Neural cell (in vitro differentiated cells): ENCODE measurements around the gene GPR21. TPM values are rescaled to one million over a fixed set of nuclear protein-coding genes. Genes with fewer than 3 reads are reported as not detected.

Experiments
- H2AFZ ChIP-seq: fragments of 200-600, 300-800 bp; sonication (generic), shearing (Covaris generic); 2 replicates; pipeline ENCODE4 v1.6.0; 2014; ENCODE audit warnings: low read depth, mild to moderate bottlenecking, antibody characterized with exemption, low read length, moderate library complexity
- H3F3A ChIP-seq: fragments of 200-600 bp; shearing (Covaris generic); 2 replicates; pipeline ENCODE4 v1.6.1; 2016; ENCODE audit warnings: mild to moderate bottlenecking, moderate library complexity, mixed read lengths, antibody characterized with exemption, low read length; ENCODE audit not compliant: insufficient read depth, poor library complexity, severe bottlenecking
- H3K27ac ChIP-seq: fragments of 200-600, 300-800 bp; sonication (generic), shearing (Covaris generic); 2 replicates; pipeline ENCODE4 v1.5.1; 2014; ENCODE audit warnings: mild to moderate bottlenecking, low read length, moderate library complexity
- H3K27me3 ChIP-seq: fragments of 300-800, 200-600 bp; sonication (generic), shearing (Covaris generic); 2 replicates; pipeline ENCODE4 v1.6.0; 2014; ENCODE audit warnings: mild to moderate bottlenecking, low read depth, low read length, moderate library complexity; ENCODE audit not compliant: insufficient read depth
- H3K36me3 ChIP-seq: fragments of 300-800, 200-600 bp; sonication (generic), shearing (Covaris generic); 2 replicates; pipeline ENCODE4 v1.5.1; 2014; ENCODE audit warnings: mild to moderate bottlenecking, antibody characterized with exemption, low read length, moderate library complexity; ENCODE audit not compliant: insufficient read depth
- H3K4me2 ChIP-seq: fragments of 300-800, 200-600 bp; sonication (generic), shearing (Covaris generic); 2 replicates; pipeline ENCODE4 v1.6.0; 2014; ENCODE audit warnings: mild to moderate bottlenecking, low read length
- H3K4me3 ChIP-seq: fragments of 300-800, 200-600 bp; sonication (generic), shearing (Covaris generic); 2 replicates; pipeline ENCODE4 v1.5.1; 2014; ENCODE audit warnings: mild to moderate bottlenecking, low read length, moderate library complexity
- H3K79me2 ChIP-seq: fragments of 200-600 bp; shearing (Covaris generic); replicated peaks from 2 replicates; pipeline ENCODE4 v1.6.0; 2014; ENCODE audit warnings: mild to moderate bottlenecking, low read length, moderate library complexity; ENCODE audit not compliant: insufficient read depth
- H3K9ac ChIP-seq: fragments of 300-800, 200-600 bp; sonication (generic), shearing (Covaris generic); 2 replicates; pipeline ENCODE4 v1.6.1; 2016; ENCODE audit warnings: mild to moderate bottlenecking, low read length, mixed read lengths
- H3K9me2 ChIP-seq: fragments of 200-600 bp; shearing (Covaris generic); 2 replicates; pipeline ENCODE4 v1.6.1; 2016; ENCODE audit warnings: mild to moderate bottlenecking, low read length, mixed read lengths; ENCODE audit not compliant: insufficient read depth
- H3K9me3 ChIP-seq: fragments of 200-600, 300-800 bp; sonication (generic), shearing (Covaris generic); 2 replicates; pipeline ENCODE4 v1.6.1; 2016; ENCODE audit warnings: mild to moderate bottlenecking, mixed run types, low read length, moderate library complexity, mixed read lengths
- H4K20me1 ChIP-seq: fragments of 200-600 bp; shearing (Covaris generic); 2 replicates; pipeline ENCODE4 v1.6.1; 2016; ENCODE audit warnings: mild to moderate bottlenecking, mixed run types; ENCODE audit not compliant: insufficient read depth
- CTCF ChIP-seq: fragments of 450-650 bp; IDR thresholded peaks from 2 replicates; pipeline ENCODE4 v1.5.1; 2014; ENCODE audit warnings: antibody characterized with exemption, mild to moderate bottlenecking, moderate library complexity; ENCODE audit not compliant: poor library complexity, severe bottlenecking
- EP300 ChIP-seq: fragments of 450-650 bp; conservative IDR thresholded peaks from 2 replicates; pipeline ENCODE4 v1.6.1; 2014; ENCODE audit warnings: antibody characterized with exemption, mild to moderate bottlenecking, moderate library complexity; ENCODE audit not compliant: poor library complexity, severe bottlenecking
- EZH2 ChIP-seq: fragments of 200-600, 300-800 bp; shearing (Covaris generic), sonication (generic); IDR thresholded peaks from 2 replicates; pipeline ENCODE4 v1.6.1; 2014; ENCODE audit warnings: antibody characterized with exemption, low read length, borderline replicate concordance, mild to moderate bottlenecking; ENCODE audit not compliant: insufficient read depth, poor library complexity, severe bottlenecking
- MXI1 ChIP-seq: fragments of 450-650 bp; conservative IDR thresholded peaks from 2 replicates; pipeline ENCODE4 v1.6.1; 2014; ENCODE audit warnings: antibody characterized with exemption, mild to moderate bottlenecking; ENCODE audit not compliant: poor library complexity, severe bottlenecking
- POLR2AphosphoS5 ChIP-seq: IDR thresholded peaks from 2 replicates; pipeline ENCODE4 v1.6.1; 2012
- RAD21 ChIP-seq: fragments of 450-650 bp; conservative IDR thresholded peaks from 2 replicates; pipeline ENCODE4 v1.6.1; 2014; ENCODE audit warnings: antibody characterized with exemption, mild to moderate bottlenecking, moderate library complexity
- SMC3 ChIP-seq: fragments of 450-650 bp; conservative IDR thresholded peaks from 2 replicates; pipeline ENCODE4 v1.6.1; 2014; ENCODE audit warnings: antibody characterized with exemption, mild to moderate bottlenecking, moderate library complexity; ENCODE audit not compliant: poor library complexity
- TAF1 ChIP-seq: IDR thresholded peaks from 2 replicates; pipeline ENCODE4 v1.6.1; 2012; ENCODE audit warnings: low read depth
- polyA plus RNA-seq: library from polyadenylated mRNA; depleted of rRNA; stranded (reverse); fragments of >200 nt; gene quantifications from 2 replicates; pipeline ENCODE4 v1.2.3, GENCODE V29; 2014
- TF ChIP-seq, protein P1 (sequence below): IDR thresholded peaks from 2 replicates; pipeline ENCODE4 v1.6.1; 2012; ENCODE audit warnings: borderline replicate concordance

Gene GPR21
- polyA plus RNA-seq, 1 donor from 2014 or later: 2.2 TPM

DNA sequence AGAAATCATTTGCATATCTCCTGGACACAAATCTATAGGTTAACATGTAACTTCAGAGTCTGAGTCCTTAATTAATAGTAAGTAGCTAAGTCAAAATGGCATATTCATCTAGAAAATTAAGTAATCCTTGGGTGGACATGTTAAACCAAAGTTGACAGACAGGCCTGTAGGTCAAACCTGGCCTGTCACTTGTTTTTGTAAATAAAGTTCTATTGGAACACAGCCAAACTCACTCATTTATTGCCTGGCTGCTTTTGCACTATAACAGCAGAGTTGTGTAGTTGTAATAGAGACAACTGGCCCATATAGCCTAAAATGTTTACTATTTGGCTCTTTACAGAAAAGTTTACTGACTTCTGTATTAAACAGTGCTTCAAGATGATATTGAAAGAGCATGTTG, 24.6 kb upstream of the GPR21 start:
- Histone ChIP-seq H4K20me1 (no peaks in the 10 kb centered on the region), H3K27ac (no peak overlapping the region), H3K36me3 (no peaks in the 10 kb centered on the region), H3K4me3 (no peak overlapping the region), H3K9me3 (no peaks in the 10 kb centered on the region), H2AFZ (no peak overlapping the region), H3K27me3 (no peaks in the 10 kb centered on the region), H3K9ac (no peak overlapping the region), H3K9me2 (no peaks in the 10 kb centered on the region), H3F3A (no peaks in the 10 kb centered on the region), H3K4me2 (no peak overlapping the region), H3K79me2 (no peaks in the 10 kb centered on the region)
- TF ChIP-seq EZH2: no peak
- TF ChIP-seq RAD21: no peak
- TF ChIP-seq EP300: no peak
- TF ChIP-seq SMC3: no peak
- no peak for TF ChIP-seq TAF1
- no peak for TF ChIP-seq MXI1
- no peak for TF ChIP-seq CTCF
- TF ChIP-seq, protein P1, sequence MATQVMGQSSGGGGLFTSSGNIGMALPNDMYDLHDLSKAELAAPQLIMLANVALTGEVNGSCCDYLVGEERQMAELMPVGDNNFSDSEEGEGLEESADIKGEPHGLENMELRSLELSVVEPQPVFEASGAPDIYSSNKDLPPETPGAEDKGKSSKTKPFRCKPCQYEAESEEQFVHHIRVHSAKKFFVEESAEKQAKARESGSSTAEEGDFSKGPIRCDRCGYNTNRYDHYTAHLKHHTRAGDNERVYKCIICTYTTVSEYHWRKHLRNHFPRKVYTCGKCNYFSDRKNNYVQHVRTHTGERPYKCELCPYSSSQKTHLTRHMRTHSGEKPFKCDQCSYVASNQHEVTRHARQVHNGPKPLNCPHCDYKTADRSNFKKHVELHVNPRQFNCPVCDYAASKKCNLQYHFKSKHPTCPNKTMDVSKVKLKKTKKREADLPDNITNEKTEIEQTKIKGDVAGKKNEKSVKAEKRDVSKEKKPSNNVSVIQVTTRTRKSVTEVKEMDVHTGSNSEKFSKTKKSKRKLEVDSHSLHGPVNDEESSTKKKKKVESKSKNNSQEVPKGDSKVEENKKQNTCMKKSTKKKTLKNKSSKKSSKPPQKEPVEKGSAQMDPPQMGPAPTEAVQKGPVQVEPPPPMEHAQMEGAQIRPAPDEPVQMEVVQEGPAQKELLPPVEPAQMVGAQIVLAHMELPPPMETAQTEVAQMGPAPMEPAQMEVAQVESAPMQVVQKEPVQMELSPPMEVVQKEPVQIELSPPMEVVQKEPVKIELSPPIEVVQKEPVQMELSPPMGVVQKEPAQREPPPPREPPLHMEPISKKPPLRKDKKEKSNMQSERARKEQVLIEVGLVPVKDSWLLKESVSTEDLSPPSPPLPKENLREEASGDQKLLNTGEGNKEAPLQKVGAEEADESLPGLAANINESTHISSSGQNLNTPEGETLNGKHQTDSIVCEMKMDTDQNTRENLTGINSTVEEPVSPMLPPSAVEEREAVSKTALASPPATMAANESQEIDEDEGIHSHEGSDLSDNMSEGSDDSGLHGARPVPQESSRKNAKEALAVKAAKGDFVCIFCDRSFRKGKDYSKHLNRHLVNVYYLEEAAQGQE: no peak
- TF ChIP-seq POLR2AphosphoS5: no peak

DNA sequence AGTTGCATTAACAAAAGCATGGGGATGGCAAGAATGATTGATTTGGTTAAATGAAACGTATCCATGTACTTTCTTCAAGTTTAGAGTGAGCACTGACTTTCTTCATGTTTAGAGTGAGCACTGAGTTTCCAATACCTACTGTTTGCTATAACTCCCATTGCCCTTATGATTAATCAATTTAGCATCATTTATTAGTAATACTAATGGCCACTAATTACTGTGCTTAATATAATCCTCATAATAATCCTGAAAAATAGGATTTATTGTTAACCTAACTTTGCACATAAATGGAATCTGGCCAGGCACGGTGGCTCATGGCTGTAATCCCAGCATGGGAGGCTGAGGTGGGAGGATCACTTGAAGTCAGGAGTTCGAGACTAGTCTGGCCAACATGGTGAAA, 22.1 kb upstream of the GPR21 start:
- no peak overlapping the region for H3K9ac ChIP-seq
- peaks cover 5% of the 10 kb centered on the region for H3K36me3 ChIP-seq
- no peaks in the 10 kb centered on the region for H4K20me1 ChIP-seq
- H3K27me3 ChIP-seq: no peaks in the 10 kb centered on the region
- H3K9me2 ChIP-seq: no peaks in the 10 kb centered on the region
- H3K4me3 ChIP-seq: no peak overlapping the region
- TF ChIP-seq TAF1: no peak
- TF ChIP-seq, protein P1: no peak
- no peak for TF ChIP-seq RAD21
- no peak for TF ChIP-seq EP300
- TF ChIP-seq SMC3: no peak
- no peaks in the 10 kb centered on the region for H3F3A ChIP-seq
- H3K27ac ChIP-seq: no peak overlapping the region
- H3K4me2 ChIP-seq: no peak overlapping the region
- H3K79me2 ChIP-seq: no peaks in the 10 kb centered on the region
- no peaks in the 10 kb centered on the region for H3K9me3 ChIP-seq
- no peak overlapping the region for H2AFZ ChIP-seq
